HG03571 (cell line): ENCODE measurements around the gene CLASP2.
"Not testable (repeated sequence)": the region's sequence is repeated elsewhere in the genome, so short reads cannot be mapped to it uniquely, and the experiment has no call there.

Experiments
- ATAC-seq: cut with Tn5 transposase; IDR thresholded peaks from one replicate; pipeline ENCODE4 v1.9.1; 2021; ENCODE audit not compliant: unreplicated experiment

CLASP2 gene

GRCh38 chr3:33690341-33690740 is 27.7 kb downstream of the CLASP2 start:
- no peak for ATAC-seq

GRCh38 chr3:33687406-33688010 is 30.5 kb downstream of the CLASP2 start:
- no peak for ATAC-seq

- no peak for ATAC-seq
Measured at GRCh38 chr3:33682770-33683169, 35.3 kb downstream of the CLASP2 start.

GRCh38 chr3:33681667-33682066 is 36.4 kb downstream of the CLASP2 start:
- no peak for ATAC-seq

- no peak for ATAC-seq
Measured at GRCh38 chr3:33678073-33678472, 40.0 kb downstream of the CLASP2 start.

GRCh38 chr3:33673436-33673835 is 44.6 kb downstream of the CLASP2 start:
- not testable (repeated sequence) for ATAC-seq

- ATAC-seq: no peak
Measured at GRCh38 chr3:33668618-33669017, 49.4 kb downstream of the CLASP2 start.

- ATAC-seq: no peak
Measured at GRCh38 chr3:33665294-33665693, 52.8 kb downstream of the CLASP2 start.

- ATAC-seq: no peak
Measured at GRCh38 chr3:33664195-33664594, 53.9 kb downstream of the CLASP2 start.

- ATAC-seq: no peak
Measured at GRCh38 chr3:33663042-33663441, 55.0 kb downstream of the CLASP2 start.

GRCh38 chr3:33659856-33660434 is 58.1 kb downstream of the CLASP2 start:
- no peak for ATAC-seq

GRCh38 chr3:33658991-33659848 is 58.8 kb downstream of the CLASP2 start:
- ATAC-seq: peak; percentile 87

GRCh38 chr3:33658621-33658990 is 59.4 kb downstream of the CLASP2 start:
- no peak for ATAC-seq

GRCh38 chr3:33658039-33658438 is 60.0 kb downstream of the CLASP2 start:
- ATAC-seq: no peak

GRCh38 chr3:33652736-33653135 is 65.3 kb downstream of the CLASP2 start:
- no peak for ATAC-seq

GRCh38 chr3:33651101-33651500 is 67.0 kb downstream of the CLASP2 start:
- ATAC-seq: not testable (repeated sequence)

GRCh38 chr3:33650495-33650894 is 67.6 kb downstream of the CLASP2 start:
- ATAC-seq: no peak

- ATAC-seq: no peak
Measured at GRCh38 chr3:33648793-33649192, 69.3 kb downstream of the CLASP2 start.

GRCh38 chr3:33646406-33646805 is 71.6 kb downstream of the CLASP2 start:
- no peak for ATAC-seq

GRCh38 chr3:33645060-33645647 is 72.9 kb downstream of the CLASP2 start:
- no peak for ATAC-seq

- no peak for ATAC-seq
Measured at GRCh38 chr3:33644582-33644981, 73.5 kb downstream of the CLASP2 start.

GRCh38 chr3:33642806-33643205 is 75.2 kb downstream of the CLASP2 start:
- ATAC-seq: no peak
